ENCODE data around the gene PI4KA. TPM values are rescaled to one million over a fixed set of nuclear protein-coding genes. Genes with fewer than 3 reads are reported as not detected.

PI4KA gene
- total and polyA plus RNA-seq, 8 donors, result 22.7 to 174 (median 55.4) TPM

GRCh38 chr22:20761536-20761935, 97.1 kb downstream of the PI4KA start:
- no peak overlapping the region for H3K27ac ChIP-seq
- no peak for DNase-seq
- H3K36me3 ChIP-seq, result peaks cover 34 to 95% (median 94%) of the 10 kb centered on the region in 4 donors
- intact Hi-C loops (cut with DNase I; ENCODE audit: low total_unique reads), result no loop called here
- no peak for TF ChIP-seq EP300 (IDR thresholded peaks at IDR 0.05)
- no peak for TF ChIP-seq POLR2A (IDR thresholded peaks at IDR 0.05)
- TF ChIP-seq, protein P1, sequence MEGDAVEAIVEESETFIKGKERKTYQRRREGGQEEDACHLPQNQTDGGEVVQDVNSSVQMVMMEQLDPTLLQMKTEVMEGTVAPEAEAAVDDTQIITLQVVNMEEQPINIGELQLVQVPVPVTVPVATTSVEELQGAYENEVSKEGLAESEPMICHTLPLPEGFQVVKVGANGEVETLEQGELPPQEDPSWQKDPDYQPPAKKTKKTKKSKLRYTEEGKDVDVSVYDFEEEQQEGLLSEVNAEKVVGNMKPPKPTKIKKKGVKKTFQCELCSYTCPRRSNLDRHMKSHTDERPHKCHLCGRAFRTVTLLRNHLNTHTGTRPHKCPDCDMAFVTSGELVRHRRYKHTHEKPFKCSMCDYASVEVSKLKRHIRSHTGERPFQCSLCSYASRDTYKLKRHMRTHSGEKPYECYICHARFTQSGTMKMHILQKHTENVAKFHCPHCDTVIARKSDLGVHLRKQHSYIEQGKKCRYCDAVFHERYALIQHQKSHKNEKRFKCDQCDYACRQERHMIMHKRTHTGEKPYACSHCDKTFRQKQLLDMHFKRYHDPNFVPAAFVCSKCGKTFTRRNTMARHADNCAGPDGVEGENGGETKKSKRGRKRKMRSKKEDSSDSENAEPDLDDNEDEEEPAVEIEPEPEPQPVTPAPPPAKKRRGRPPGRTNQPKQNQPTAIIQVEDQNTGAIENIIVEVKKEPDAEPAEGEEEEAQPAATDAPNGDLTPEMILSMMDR (IDR thresholded peaks at IDR 0.05), result no peak
- TF ChIP-seq POLR2AphosphoS5 (IDR thresholded peaks at IDR 0.05), result no peak
- no peaks in the 10 kb centered on the region for H3K27me3 ChIP-seq
- H3K9me3 ChIP-seq, result no peaks in the 10 kb centered on the region
- WGBS, 5 donors, result 76 to 87% (median 84%) methylated on average over 2 of the region's 2 CpGs
- no peaks in the 10 kb centered on the region for H3K4me1 ChIP-seq
- H3K4me3 ChIP-seq, result no peak overlapping the region

DNA sequence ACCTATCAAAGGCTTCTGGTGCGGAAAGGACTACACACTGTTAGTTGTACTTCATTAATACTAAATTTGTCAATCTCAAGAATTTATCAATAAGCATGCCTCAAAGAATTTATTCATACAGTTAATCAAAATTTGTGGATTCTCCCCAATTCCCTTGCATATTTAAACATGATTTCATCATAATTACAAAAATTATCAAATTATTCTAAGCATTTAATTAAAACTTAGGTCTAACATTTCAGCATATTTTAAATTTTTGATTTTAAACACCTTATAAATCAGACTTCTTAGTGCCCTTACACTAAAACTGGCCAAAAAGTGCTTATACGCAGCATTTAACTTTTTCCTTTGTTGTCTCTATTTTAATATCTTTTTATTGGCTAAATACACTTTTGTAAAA, 98.5 kb downstream of the PI4KA start:
- Histone ChIP-seq H3K9me3 (no peaks in the 10 kb centered on the region), H3K27ac (no peak overlapping the region), H3K4me1 (no peaks in the 10 kb centered on the region), H3K4me3 (no peak overlapping the region), H3K36me3 (peaks cover 31 to 94% (median 85%) of the 10 kb centered on the region in 4 donors), H3K27me3 (no peaks in the 10 kb centered on the region)
- TF ChIP-seq POLR2AphosphoS5 (IDR thresholded peaks at IDR 0.05) (no peak), POLR2A (IDR thresholded peaks at IDR 0.05) (no peak), EP300 (IDR thresholded peaks at IDR 0.05) (no peak)
- TF ChIP-seq, protein P1 (IDR thresholded peaks at IDR 0.05), result no peak
- DNase-seq, result no peak
- WGBS, 5 donors, result 96 to 99% (median 99%) methylated on average over 2 of the region's 2 CpGs
- intact Hi-C loops (cut with DNase I; ENCODE audit: low total_unique reads), result no loop called here

DNA sequence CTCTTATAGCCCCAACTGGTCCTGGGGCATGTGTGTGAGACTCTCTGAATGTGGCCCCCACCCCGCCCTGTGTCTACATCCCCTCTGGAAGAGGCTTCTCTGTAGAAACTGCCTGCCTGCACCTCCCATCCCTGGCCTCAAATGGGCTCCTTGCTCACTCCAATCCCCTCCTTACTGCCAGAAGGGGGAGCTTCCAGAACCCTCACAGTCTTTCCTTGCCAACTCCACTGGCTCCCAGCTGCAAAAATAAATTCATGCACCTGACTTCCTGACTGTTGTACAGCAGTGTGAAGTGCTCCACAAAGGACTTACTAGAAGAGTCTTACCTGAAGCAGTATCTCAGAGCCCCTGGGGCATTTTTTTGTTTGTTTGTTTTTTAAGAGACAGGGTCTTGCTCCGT, 99.9 kb downstream of the PI4KA start:
- Histone ChIP-seq H3K36me3 (peaks cover 17 to 92% (median 80%) of the 10 kb centered on the region in 4 donors), H3K4me3 (no peak overlapping the region)
- no peak for DNase-seq

DNA sequence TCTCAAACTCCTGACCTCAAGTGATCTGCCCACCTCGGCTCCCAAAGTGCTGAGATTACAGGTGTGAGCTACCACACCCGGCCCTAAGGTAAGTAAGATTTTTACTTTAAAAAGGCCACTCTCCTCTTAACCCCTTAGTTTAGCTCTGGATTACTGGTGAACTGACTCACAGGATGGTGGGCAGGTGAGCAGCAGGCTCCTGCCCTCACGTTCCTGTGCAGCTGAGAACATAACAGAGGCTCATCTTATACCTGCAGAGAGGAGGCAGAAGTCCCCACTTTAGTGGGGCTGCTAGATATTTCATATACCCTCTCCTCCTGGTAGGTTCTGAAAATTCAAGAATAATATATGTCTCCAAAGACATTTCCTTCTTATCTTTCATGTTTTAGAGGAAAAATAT, 101.8 kb downstream of the PI4KA start:
- peaks cover 18 to 90% (median 80%) of the 10 kb centered on the region in 4 donors for H3K36me3 ChIP-seq
- intact Hi-C loops (cut with DNase I; ENCODE audit: low total_unique reads), result no loop called here
- no peaks in the 10 kb centered on the region for H3K9me3 ChIP-seq

More for the DNA sequence above, 99.9 kb downstream of the PI4KA start:
- H3K9me3 ChIP-seq, result no peaks in the 10 kb centered on the region
- no peak overlapping the region for H3K27ac ChIP-seq
- no peaks in the 10 kb centered on the region for H3K4me1 ChIP-seq
- no peaks in the 10 kb centered on the region for H3K27me3 ChIP-seq
- 90 to 100% (median 98%) methylated on average over 1 to 2 of the region's 2 CpGs for whole genome bisulfite sequencing, 5 donors
- TF ChIP-seq, protein P1 (IDR thresholded peaks at IDR 0.05), result no peak
- intact Hi-C loops (cut with DNase I; ENCODE audit: low total_unique reads), result no loop called here

More for the DNA sequence above, 101.8 kb downstream of the PI4KA start:
- H3K27me3 ChIP-seq, result no peaks in the 10 kb centered on the region
- 94 to 100% (median 96%) methylated on average over 3 of the region's 3 CpGs for WGBS, 5 donors
- H3K4me1 ChIP-seq, result no peaks in the 10 kb centered on the region
- TF ChIP-seq POLR2AphosphoS5 (IDR thresholded peaks at IDR 0.05) (no peak), POLR2A (IDR thresholded peaks at IDR 0.05) (no peak), EP300 (IDR thresholded peaks at IDR 0.05) (no peak)
- TF ChIP-seq, protein P1 (IDR thresholded peaks at IDR 0.05), result no peak
- no peak overlapping the region for H3K27ac ChIP-seq
- no peak for DNase-seq
- no peak overlapping the region for H3K4me3 ChIP-seq

All from stomach (tissue), 9 donors.